Activated T-cell treated with anti-CD3 and anti-CD28 coated beads, Interleukin-2, amount 50 U/mL, for 48 hours (primary cell): Measurements from ENCODE around the gene MRPS18A.

Experiments used
- DNase-seq, 2 experiments: peaks; one replicate each; pipeline ENCODE4 v3.0.0-alpha.2; 2020

The MRPS18A gene

DNA sequence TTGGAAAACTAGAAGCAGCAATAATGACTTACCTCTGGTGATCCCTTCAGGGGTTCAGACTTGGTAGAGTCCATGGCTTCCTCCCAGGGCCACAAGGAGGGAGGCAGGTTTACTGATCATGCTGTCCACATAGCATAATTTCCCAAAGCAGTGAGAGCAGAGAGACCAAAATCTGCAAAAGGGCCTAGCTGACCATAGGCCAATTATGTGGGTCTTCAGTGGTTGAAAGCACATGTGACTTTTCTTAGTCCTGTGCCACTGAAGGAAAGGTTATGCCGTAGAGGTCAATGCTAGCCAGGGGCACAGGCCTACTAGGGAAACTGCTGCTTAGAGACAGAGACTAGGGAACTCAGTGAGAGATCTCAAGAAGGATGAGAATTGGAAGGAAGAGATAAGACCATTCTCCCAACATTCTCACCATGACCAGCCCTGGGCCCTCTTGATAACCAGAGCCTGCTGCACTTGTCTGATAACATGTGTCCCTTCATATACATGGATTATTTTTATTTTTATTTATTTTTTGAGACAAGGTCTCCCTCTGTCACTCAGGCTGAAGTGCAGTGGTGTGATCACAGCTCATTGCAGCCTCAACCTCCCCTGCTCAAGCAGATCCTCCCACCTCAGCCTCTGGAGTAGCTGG lies 56.5 kb downstream of the MRPS18A start:
- DNase-seq, result no peak

DNA sequence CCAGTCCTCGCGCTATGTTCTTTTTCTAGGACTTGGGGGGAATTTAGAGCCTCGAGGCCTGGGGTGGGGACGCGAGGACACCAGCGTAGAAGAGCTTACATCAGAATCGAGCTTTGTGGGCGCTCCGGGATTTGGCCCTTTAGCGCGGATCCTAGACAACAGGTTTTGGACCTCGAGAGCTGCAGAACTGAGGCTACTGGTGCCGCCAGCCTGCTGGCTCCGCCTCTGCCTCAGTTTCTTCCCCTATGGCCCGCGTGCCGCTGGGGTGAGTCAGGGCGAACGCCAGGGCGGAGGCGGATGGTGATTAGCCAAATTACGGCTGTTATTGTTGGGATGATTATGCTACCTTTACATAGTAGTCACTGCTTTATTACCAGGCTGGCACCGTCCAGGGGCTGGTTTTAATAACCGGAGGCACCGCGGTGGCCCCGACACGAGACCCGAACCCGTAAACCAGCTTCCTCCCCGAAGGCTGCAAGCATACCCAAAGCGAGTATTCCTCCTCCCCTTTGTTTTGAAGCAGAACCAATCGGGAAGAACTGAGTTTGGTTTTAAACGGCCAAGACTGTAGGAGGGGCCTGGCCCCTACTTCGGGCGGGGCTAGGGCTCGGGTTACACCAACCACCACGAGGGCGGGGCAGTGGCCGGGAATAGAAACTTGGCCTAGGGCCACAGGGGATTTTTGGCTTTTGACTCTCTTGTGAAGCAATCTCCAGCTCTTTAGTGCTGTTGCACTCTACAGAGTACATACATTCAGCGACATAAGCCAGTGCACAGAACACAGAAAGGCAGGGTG lies 57.9 kb downstream of the MRPS18A start:
- peak; percentile 94 for DNase-seq

DNA sequence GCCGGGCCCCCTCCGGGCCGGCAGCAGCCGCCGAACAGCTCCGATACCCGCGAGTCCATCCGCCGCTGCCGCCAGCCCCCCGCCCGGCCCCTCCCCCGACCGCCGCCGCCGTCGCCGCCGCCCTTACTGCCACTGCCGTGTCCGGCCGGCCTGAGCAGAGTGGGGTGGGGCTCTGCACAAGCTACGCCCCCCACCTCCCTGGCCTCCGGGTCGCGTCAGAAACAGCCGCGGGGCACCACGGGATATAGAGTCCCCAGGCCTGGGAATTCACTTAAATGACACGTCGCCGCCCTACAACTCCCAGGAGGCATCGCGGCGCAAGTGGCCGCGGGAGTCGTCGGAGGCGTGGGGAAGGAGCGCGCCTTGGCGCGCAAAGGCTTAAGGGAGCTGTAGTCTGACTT lies 58.5 kb downstream of the MRPS18A start, which contains the start of gene GTPBP2:
Gene GTPBP2 (minus strand): TSS at position 161 of the 401 bp plus-strand sequence. CDS start 102 bp downstream, at position 59.
- peak; percentile 97 for DNase-seq

DNA sequence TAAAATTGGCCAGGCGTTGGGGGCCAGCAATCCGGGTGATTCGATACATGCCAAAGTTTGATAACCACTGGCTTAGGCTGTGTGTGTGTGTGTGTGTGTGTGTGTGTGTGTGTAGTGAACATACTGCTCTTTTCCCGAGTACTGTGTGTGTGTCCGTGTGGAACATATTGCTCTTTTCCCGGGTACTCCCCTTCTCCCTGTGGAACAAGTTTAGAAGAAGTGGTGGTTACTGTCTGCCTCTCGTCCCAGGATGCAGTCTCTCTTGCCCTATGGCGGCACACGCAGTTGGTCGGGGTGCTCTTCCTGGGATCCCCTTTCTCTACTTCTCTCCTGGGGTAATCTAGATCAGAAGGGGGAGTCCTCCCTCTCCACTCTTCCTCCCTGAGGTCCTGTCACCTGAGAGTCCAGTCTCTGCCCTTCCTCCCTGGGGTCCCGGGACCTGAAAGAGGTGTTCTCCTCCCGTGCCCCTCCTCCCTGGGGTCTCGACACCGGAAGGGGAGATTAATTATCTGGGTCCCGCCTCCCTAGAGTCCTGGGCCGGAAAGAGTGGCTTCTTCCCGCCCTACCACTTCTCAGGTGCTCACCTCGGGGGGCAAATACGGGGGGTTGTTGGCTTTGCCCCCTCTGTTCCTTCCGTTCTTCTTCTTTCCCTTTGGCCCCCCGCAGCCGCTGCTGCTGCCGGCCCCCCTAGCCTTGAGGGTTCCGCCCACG lies 59.0 kb downstream of the MRPS18A start:
- DNase-seq, result peak; percentile 72 to 74

DNA sequence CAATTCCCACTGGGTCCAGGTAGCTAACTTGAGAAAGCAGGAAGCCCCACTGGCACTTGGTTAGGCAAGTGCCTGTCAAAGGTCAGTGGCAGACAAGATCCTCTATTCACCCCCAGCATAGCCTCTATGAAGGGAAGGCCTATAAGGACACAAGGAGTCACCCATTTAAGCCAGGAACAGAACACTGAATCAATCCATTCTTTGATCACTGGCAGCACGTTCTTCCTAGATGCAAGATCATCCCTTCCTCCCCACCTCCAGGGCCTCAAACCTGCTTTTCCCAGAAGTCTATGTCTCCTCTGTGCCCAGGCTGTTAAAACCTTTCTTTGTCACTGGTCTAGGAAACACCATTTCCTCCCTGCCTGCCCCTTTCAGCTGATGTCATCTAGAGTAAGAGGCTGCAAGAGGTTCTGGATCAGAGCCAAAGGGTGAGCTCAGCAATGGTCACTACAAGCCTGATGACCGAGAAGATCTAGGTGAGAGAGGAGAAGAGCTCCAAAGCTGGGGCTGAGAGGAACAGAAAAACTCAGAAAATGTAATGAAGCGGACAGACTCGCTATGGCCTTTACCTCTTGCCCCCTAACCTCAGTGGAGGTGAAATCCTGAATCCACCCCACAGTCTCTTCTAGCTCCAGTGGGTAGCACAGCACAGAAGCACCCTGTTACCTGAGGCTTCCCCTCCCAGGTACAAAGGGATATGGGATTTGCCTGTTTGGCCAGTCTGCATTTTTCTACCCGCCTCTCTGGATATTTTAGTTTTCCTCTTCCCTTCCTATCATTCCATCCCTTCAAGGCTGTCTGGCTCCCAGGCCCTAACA lies 60.4 kb downstream of the MRPS18A start:
- DNase-seq, result no peak

DNA sequence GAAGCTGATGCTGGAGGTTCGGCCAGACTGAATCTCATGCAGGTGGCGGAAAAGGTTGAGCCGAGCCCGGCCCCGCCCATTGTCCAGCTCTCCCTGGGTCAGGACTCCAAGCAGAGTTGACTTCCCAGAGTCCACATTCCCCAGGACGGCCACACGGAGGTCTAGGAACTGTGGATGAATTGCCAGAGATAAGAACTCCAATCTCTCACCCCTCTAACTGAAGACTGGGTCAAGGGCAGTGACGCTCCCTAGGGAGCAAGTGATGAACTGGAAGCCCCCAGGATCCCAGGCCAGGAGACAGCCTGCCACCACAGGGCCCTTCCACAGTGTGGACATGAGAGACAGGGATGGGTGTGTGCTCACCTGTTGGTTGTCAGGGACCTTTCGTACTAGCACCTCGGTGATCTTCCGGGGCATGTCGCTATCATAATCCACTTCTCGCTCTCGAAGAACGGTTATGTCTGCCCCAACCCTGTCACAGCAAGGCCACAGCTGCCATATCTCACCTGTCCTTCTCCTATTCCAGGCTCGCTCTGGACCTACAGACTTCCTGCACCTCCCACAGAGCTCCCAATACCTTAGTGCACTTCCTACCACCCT lies 62.1 kb downstream of the MRPS18A start:
- DNase-seq, result no peak

DNA sequence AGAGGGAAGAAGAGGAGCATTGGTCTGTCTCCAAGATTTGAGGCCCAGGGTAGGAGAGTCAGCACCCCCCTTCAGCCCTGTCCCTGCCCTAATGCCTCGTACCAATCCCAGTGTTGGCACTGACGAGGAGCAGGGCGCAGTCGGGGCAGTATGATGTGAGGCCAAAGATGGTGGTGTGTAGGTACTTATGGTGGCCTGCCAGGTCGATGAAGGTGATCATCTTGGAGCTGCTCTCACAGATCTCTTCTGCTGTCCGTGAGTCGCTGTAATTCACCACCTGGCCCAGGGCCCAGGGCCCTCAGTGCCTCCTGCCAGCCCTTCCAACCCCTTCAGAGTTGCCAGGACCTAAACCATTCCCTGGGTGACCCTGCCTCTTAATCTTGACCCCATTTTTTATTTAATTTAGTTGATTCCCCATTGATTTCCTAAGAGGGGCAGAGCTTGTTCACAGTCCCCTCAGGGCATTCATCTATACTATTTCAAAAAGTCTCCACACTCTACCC lies 62.8 kb downstream of the MRPS18A start:
- DNase-seq, result no peak

DNA sequence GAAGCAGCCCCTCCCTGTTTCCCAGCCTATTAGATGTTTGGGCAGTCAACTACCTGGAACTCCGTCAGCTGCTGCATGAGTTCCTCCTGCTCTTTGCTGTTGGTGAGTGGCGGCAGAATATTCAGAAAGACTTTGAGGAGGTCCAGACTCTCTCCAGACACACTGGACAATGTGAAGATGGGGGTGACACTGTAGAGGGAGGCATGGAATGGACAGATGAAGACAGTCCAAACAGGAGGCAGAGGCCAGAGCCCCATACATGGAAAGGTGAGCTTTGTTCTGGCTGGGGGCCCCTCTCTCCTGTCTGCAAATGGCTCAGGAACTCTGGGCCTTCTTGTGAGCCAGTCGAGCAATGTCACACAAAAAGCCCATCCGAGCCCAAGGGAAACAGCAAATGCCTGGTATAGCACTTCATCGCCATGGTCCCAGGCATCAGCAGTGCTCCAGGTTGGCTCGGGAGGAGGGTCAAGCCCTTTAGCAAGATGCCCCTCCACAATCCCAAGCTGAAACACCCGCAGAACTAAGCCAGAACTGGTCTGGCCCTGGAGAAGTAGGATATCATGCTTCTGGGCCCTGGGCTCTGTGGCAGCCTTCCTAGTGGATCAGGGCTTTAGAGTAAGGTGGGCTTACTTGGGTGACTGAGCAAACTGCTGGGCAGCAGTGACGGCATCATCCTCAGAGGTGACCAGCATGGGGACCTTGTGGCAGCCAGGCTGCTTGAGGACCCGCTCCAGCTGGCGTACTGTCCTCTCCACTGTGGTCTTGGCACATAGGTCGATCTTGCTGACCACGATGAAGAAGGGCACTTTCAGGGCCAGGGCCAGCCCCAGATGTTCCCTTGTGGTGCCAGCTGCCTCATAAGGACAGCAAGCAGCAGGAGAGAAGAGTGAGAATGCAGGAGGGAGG lies 63.5 kb downstream of the MRPS18A start:
- no peak for DNase-seq

DNA sequence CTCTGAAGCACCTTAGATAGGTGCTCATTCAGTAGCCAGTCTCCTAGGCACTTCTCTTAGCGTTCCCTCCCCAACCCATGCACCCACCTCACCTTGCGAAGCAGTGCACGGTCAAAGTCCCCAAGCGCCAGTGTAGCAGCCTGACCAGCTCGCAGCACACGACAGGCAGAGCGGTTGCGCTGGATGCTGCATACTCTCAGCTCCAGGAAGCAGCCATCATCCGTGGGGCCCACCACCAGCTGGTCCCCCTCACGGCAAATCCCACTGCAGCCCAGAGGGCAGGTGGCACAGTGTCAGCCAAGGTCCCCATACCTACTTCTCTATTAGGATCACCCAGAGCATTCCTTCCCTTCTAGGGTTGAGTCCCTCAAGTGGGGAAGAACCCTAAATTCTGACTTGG lies 65.0 kb downstream of the MRPS18A start:
- no peak for DNase-seq

DNA sequence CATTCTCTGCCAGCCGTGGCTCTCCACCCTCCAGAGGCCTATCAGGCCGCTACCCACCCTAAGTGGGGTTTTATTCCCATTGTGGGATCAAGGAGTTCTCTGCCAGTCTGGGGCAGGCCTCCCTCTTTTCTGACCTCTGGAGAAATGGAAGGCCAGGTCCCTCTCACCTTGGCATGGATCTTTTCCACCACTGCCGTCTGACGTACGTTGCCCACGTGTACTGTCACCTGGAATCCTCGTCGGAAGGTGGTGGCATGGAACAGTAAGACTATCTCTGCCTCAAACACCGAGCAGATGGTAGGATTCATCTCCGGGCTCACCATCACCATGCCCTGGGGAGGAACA lies 65.8 kb downstream of the MRPS18A start:
- no peak for DNase-seq
